Ascending aorta (tissue), 2 donors: Measurements from ENCODE around the gene RAB24. TPM values are rescaled to one million over a fixed set of nuclear protein-coding genes. Genes with fewer than 3 reads are reported as not detected.

ENCODE experiments used
- DNase-seq, 2 donors: peaks; one replicate each; pipeline ENCODE4 v3.0.0-alpha.2; 2019; ENCODE audit warnings: low spot score in 2 of 2
- H3K27ac ChIP-seq, 2 donors: fragments of 200-600 bp; sonication (generic); one replicate each; pipeline ENCODE4 v1.5.1; 2016 to 2017; ENCODE audit warnings: mild to moderate bottlenecking in 1 of 2
- H3K27me3 ChIP-seq: fragments of 200-600 bp; sonication (generic); one replicate; pipeline ENCODE4 v1.5.1; 2017
- H3K36me3 ChIP-seq, 2 donors: fragments of 200-600 bp; sonication (generic); one replicate each; pipeline ENCODE4 v1.5.1; 2016
- H3K4me1 ChIP-seq, 2 donors: fragments of 200-600 bp; sonication (generic); one replicate each; pipeline ENCODE4 v1.5.1; 2016 to 2017; ENCODE audit warnings: mild to moderate bottlenecking in 1 of 2
- H3K4me3 ChIP-seq, 2 donors: fragments of 200-600 bp; sonication (generic); one replicate each; pipeline ENCODE4 v1.5.1; 2016 to 2017; ENCODE audit warnings: mild to moderate bottlenecking in 1 of 2
- H3K9me3 ChIP-seq, 2 donors: fragments of 200-600 bp; sonication (generic); one replicate each; pipeline ENCODE4 v1.5.1; 2016
- CTCF ChIP-seq, 3 experiments: fragments of 200-600 bp in 2 of 3; fragments of 450-650 bp in 1 of 3; sonication (generic) in 2 of 3; IDR thresholded peaks; one replicate each; pipeline ENCODE4 v1.5.1; 2016 to 2019; ENCODE audit warnings: antibody characterized with exemption in 3 of 3, mild to moderate bottlenecking in 1 of 3, moderate library complexity in 1 of 3
- intact Hi-C: fragments of 100-400 bp; cut with DNase I; formaldehyde crosslinking; loops from one replicate; pipeline ENCODE4 v1.15.1; 2023
- total RNA-seq: library from RNA; depleted of rRNA; stranded (reverse); fragments of >200 nt; gene quantifications from one replicate; pipeline ENCODE4 v1.1.0, GENCODE V29; 2016

Gene RAB24
- total RNA-seq, 1 donor from 2014 or later, result 68.8 TPM

GRCh38 chr5:177311392-177311722, 7.8 kb upstream of the RAB24 start:
- no peaks in the 10 kb centered on the region for H3K9me3 ChIP-seq
- peak overlapping the region; percentile 57 to 66 for H3K4me3 ChIP-seq
- H3K36me3 ChIP-seq, result peaks cover 2 to 19% of the 10 kb centered on the region in 2 donors
- no peak for DNase-seq
- no peak overlapping the region for H3K27ac ChIP-seq
- H3K27me3 ChIP-seq, result no peaks in the 10 kb centered on the region
- TF ChIP-seq CTCF (IDR thresholded peaks at IDR 0.05), result no peak
- H3K4me1 ChIP-seq, result peaks cover 12 to 18% of the 10 kb centered on the region in 2 donors
- intact Hi-C loops, result loop anchor here (5.0 kb wide), 3 partner anchors 141 to 206 kb away; partner anchors contain the start of genes DDX41 and PDLIM7

DNA sequence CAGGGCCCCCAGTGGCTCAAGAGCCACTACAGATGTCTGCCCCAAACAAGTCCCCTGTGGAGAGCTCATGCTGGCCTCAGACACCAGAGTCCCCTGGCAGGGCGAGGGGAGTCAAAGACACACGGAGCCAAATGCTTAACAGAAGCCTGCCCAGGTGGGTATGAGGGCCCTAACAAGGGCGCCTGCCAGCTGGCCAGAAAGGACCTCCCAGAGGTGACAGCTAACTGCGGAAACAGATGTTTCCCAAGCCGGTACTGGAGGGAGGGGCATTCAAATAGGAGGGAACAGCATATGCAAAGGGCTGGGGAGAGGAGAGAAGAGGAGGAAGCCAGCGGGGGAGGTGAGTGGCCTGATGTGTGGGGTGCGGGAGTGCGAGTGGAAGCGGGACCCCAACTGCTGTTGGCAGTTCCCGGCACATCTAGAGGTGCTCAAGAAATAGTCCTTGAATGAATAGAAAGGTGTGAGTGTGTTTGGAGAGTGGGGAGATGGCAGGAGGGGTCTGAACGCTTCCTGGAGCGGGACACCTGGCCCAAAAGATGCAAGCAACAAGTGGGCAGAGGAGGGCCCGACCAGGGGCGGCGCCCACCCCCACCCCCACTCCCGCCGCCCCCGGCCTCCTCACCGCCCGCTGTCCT, 7.4 kb upstream of the RAB24 start:
- TF ChIP-seq CTCF (IDR thresholded peaks at IDR 0.05), result no peak
- H3K27me3 ChIP-seq, result no peaks in the 10 kb centered on the region
- peak overlapping the region; percentile 57 to 66 for H3K4me3 ChIP-seq
- peaks cover 2 to 23% of the 10 kb centered on the region in 2 donors for H3K36me3 ChIP-seq
- no peak overlapping the region for H3K27ac ChIP-seq
- H3K4me1 ChIP-seq, result peaks cover 12 to 18% of the 10 kb centered on the region in 2 donors
- no peaks in the 10 kb centered on the region for H3K9me3 ChIP-seq
- DNase-seq, result no peak
- intact Hi-C loops, result loop anchor here (5.0 kb wide), 3 partner anchors 141 to 206 kb away; partner anchors contain the start of genes DDX41 and PDLIM7

- Histone ChIP-seq H3K27me3 (no peaks in the 10 kb centered on the region), H3K4me3 (no peak overlapping the region), H3K27ac (no peak overlapping the region), H3K36me3 (peaks cover 2 to 28% of the 10 kb centered on the region in 2 donors), H3K4me1 (peaks cover 12 to 19% of the 10 kb centered on the region in 2 donors), H3K9me3 (no peaks in the 10 kb centered on the region)
- intact Hi-C loops, result loop anchor here (5.0 kb wide), 3 partner anchors 142 to 207 kb away; partner anchors contain the start of genes DDX41 and PDLIM7
- DNase-seq, result peak in 1 of 2 donors; percentile 63
- no peak for TF ChIP-seq CTCF (IDR thresholded peaks at IDR 0.05)
Observed at GRCh38 chr5:177310332-177310731, 6.8 kb upstream of the RAB24 start.

DNA sequence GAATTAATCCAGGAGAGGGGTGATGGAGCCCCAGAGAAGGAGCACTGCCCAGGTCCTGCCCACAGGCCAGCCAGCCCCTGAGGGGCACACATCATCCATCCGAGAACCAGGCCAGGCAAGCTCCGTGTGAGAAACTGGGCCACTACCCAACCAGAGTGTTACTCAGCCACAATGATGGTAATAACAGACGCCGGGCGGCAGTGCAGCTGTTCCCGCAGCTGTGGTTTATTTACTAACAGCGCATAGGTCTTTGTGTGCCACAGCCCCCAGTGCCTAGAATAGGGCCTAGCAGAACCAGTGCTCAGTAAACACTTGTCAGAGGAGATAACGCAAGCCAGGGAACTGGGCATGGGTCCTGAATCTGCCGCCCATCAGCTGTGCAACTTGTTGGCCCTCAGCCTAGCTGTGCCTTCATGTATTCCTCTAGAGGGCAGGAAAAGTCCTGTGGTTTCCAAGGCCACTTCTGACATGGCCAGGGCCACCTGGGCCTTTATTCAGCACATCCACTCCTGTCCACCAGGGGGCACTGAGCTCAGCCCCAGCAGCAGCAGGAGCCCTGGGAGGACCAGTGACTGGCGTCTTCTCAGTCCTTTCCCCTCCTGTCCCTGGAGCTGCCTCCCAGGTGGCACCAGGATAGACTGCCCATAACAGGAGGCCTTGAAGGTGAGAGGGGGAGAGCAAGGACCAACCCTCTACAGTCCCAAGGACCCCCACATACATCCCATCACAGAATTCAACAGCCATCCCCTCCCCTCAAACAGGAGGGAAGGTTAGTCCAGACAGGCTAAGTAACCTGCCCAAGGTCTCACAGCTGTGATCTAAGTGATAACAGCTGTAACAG, 6.1 kb upstream of the RAB24 start:
- no peak overlapping the region for H3K4me3 ChIP-seq
- no peaks in the 10 kb centered on the region for H3K27me3 ChIP-seq
- H3K36me3 ChIP-seq, result peaks cover 2 to 29% of the 10 kb centered on the region in 2 donors
- peaks cover 16 to 27% of the 10 kb centered on the region in 2 donors for H3K4me1 ChIP-seq
- intact Hi-C loops, result loop anchor here (5.0 to 10.0 kb wide), 5 partner anchors 143 to 845 kb away; partner anchors contain the start of genes DDX41, NHP2, PDLIM7 and TSPAN17
- no peaks in the 10 kb centered on the region for H3K9me3 ChIP-seq
- peak; percentile 43 to 81 (median 75) for TF ChIP-seq CTCF (IDR thresholded peaks at IDR 0.05)
- no peak overlapping the region for H3K27ac ChIP-seq
- no peak for DNase-seq

GRCh38 chr5:177308740-177309139, 5.2 kb upstream of the RAB24 start:
- H3K9me3 ChIP-seq, result no peaks in the 10 kb centered on the region
- no peak for TF ChIP-seq CTCF (IDR thresholded peaks at IDR 0.05)
- H3K36me3 ChIP-seq, result peaks cover 2 to 29% of the 10 kb centered on the region in 2 donors
- no peak overlapping the region for H3K4me3 ChIP-seq
- intact Hi-C loops, result loop anchor here (10.0 kb wide), 2 partner anchors 664 to 846 kb away; partner anchors contain the start of genes NHP2 and TSPAN17
- no peak for DNase-seq
- no peak overlapping the region for H3K27ac ChIP-seq
- no peaks in the 10 kb centered on the region for H3K27me3 ChIP-seq
- peaks cover 16 to 31% of the 10 kb centered on the region in 2 donors for H3K4me1 ChIP-seq
